Pancreas (tissue), 10 donors: ENCODE data around the gene UFD1. TPM values are rescaled to one million over a fixed set of nuclear protein-coding genes. Genes with fewer than 3 reads are reported as not detected.

Experiments
- ATAC-seq, 4 donors: fragments of 200-7000 bp; cut with Tn5 transposase; one replicate each; pipeline versions ENCODE4 v1.8.0 to v1.9.1; 2020; ENCODE audit warnings: mild to moderate bottlenecking in 4 of 4, moderate library complexity in 4 of 4
- DNase-seq, 6 donors: peaks; one replicate each; pipeline ENCODE4 v3.0.0-alpha.2; 2020
- FAIRE-seq: peaks from 2 replicates; lab custom pipeline; 2012; peaks lifted over from hg19 to GRCh38; lab: Jason Lieb, UNC
- H3K27ac ChIP-seq, 4 donors: fragments of 200-600 bp; sonication (generic); 1 replicate in 3 of 4; 2 replicates in 1 of 4; pipeline versions ENCODE4 v1.5.0 to v1.8.0; 2020
- H3K27me3 ChIP-seq, 4 donors: fragments of 200-600 bp; one replicate each; pipeline ENCODE4 v1.8.0; 2021
- H3K36me3 ChIP-seq, 3 donors: fragments of 200-600 bp; sonication (generic) in 1 of 3; one replicate each; pipeline versions ENCODE4 v1.5.0 to v1.8.0; 2020 to 2021
- H3K4me1 ChIP-seq, 3 donors: fragments of 200-600 bp; one replicate each; pipeline ENCODE4 v1.8.0; 2021
- H3K4me3 ChIP-seq, 4 donors: fragments of 200-600 bp; sonication (generic) in 2 of 4; one replicate each; pipeline versions ENCODE4 v1.5.0 to v1.8.0; 2020 to 2021
- H3K9me3 ChIP-seq, 4 donors: fragments of 200-600 bp; one replicate each; pipeline ENCODE4 v1.8.0; 2021
- WGBS, 2 donors: extraction: QIAGEN DNeasy Blood & Tissue Kit; methylation state at CpG; one replicate each; pipeline ENCODE4 v1.1.7; 2013; 5-methylcytosine and 5-hydroxymethylcytosine counted together
- intact Hi-C, 3 donors: fragments of 100-400 bp; cut with DNase I; formaldehyde crosslinking; loops; one replicate each; pipeline versions ENCODE4 v1.11.1 to v1.14.2; 2022
- polyA plus RNA-seq, 2 donors: library from polyadenylated mRNA; stranded (reverse); fragments of 200-250 nt; gene quantifications; one replicate each; pipeline ENCODE4 v1.2.3, GENCODE V29; 2013
- total RNA-seq, 6 donors: library from RNA; stranded (reverse); fragmentation: NEBNext Ultra II Directional in 4 of 6; extraction: Animal tissue kit (Norgen Biotek cat#: 25700) in 4 of 6; gene quantifications; one replicate each; pipeline versions ENCODE4 v1.2.1 to v1.2.4, GENCODE V29; 2021 to 2023
- TF ChIP-seq, protein P1 (sequence below), 4 donors: fragments of 200-600 bp; sonication (generic) in 3 of 4; IDR thresholded peaks; one replicate each; pipeline versions ENCODE4 v1.5.0 to v1.8.0; 2021; ENCODE audit warnings: antibody characterized with exemption in 4 of 4
- donor health status: healthy with polysubstance abuse.
- donor health status: DM: no; HTN: no; CAD: no; lungs with moderate emphysema.
- donor health status: DM: no; HTN: no; CAD: no.
- donor health status: control.
- donor health status: control.
- donor health status: Bipolar disorder and iron deficiency.
- donor health status: DM: yes; HTN: yes; CAD: no.
- donor health status: DM: no; HTN: no; CAD: no.
- donor health status: DM: no; HTN: no; CAD: no.
- donor health status: DM: yes; HTN: yes; CAD: no.

Gene UFD1
- total and polyA plus RNA-seq, 8 donors = 14.2 to 37.9 (median 23.5) TPM

DNA sequence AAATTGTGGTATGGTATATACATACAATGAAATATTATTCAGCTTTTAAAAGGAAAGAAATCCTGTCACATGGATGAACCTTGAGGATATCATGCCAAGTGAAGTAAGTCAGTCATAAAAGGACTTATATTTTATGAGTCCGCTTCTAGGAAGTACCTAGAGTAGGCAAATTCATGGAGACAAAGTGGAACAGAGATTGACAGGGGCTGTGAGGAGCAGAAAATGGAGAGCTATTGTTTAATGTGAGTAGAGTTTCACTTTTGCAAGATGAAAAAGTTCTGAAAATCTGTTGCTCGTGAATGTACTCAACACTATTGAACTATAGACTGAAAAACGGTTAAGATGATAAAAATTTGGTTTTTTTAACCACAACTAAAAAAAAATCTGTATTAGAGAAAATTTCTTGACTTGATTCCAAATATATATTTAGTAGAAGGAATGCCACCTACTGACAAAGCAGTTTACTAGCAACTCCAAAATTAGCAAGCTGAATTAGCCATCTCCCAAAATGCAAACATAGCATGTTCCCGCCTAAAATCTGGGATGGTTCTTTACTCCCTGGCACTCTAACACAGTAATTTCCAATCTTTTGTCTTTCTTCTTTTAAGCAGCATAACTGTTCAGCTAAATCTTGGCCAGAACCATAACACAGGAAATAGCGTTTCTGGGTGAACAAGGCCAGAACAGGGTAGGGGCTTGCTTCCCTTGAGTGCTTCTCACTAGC is 1.5 kb downstream of the UFD1 start:
- Histone ChIP-seq H3K4me1 (peaks cover 4 to 17% (median 12%) of the 10 kb centered on the region in 3 donors), H3K27ac (no peak overlapping the region), H3K9me3 (no peaks in the 10 kb centered on the region), H3K27me3 (no peaks in the 10 kb centered on the region), H3K36me3 (peaks cover 0 to 6% (median 0%) of the 10 kb centered on the region in 3 donors), H3K4me3 (peak overlapping the region in 3 of 4 donors; percentile 72 to 93 (median 92))
- ATAC-seq (no peak), DNase-seq (no peak), FAIRE-seq (no peak)
- WGBS, 2 donors = 17 to 27% methylated on average over 5 of the region's 5 CpGs
- intact Hi-C loops = no loop called here
- TF ChIP-seq, protein P1, sequence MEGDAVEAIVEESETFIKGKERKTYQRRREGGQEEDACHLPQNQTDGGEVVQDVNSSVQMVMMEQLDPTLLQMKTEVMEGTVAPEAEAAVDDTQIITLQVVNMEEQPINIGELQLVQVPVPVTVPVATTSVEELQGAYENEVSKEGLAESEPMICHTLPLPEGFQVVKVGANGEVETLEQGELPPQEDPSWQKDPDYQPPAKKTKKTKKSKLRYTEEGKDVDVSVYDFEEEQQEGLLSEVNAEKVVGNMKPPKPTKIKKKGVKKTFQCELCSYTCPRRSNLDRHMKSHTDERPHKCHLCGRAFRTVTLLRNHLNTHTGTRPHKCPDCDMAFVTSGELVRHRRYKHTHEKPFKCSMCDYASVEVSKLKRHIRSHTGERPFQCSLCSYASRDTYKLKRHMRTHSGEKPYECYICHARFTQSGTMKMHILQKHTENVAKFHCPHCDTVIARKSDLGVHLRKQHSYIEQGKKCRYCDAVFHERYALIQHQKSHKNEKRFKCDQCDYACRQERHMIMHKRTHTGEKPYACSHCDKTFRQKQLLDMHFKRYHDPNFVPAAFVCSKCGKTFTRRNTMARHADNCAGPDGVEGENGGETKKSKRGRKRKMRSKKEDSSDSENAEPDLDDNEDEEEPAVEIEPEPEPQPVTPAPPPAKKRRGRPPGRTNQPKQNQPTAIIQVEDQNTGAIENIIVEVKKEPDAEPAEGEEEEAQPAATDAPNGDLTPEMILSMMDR (IDR thresholded peaks at IDR 0.05) = no peak

DNA sequence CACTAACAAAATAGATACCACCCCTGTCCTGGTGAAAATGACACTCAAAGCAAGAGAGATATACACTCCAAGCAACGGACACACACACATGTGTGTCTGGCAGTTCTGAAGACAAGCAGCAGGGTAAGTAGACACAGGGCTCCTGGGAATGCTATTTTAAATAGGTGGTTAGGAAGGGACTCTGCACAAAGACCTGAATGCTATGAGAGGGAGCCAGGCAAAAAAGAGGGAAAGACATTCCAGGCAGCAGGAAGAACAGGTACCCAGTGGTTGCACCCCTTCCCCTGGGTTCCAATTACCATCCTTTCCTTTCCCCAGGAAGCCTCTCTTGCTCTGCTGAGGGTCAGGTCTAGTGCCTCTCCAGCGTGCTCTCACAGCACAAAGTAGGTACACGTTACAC is 3.0 kb downstream of the UFD1 start:
- Histone ChIP-seq H3K27ac (no peak overlapping the region), H3K9me3 (no peaks in the 10 kb centered on the region), H3K36me3 (peaks cover 0 to 18% (median 5%) of the 10 kb centered on the region in 3 donors), H3K4me3 (no peak overlapping the region), H3K4me1 (peaks cover 4 to 17% (median 12%) of the 10 kb centered on the region in 3 donors), H3K27me3 (no peaks in the 10 kb centered on the region)
- no peak for ATAC-seq
- 66 to 70% methylated on average over 3 of the region's 3 CpGs for WGBS, 2 donors
- no peak for DNase-seq
- FAIRE-seq = no peak
- TF ChIP-seq, protein P1 (IDR thresholded peaks at IDR 0.05) = no peak
- intact Hi-C loops = no loop called here

- FAIRE-seq = no peak
- WGBS, 2 donors = 72 to 86% methylated on average over 3 of the region's 3 CpGs
- H3K27ac ChIP-seq = no peak overlapping the region
- TF ChIP-seq, protein P1 (IDR thresholded peaks at IDR 0.05) = no peak
- peaks cover 4 to 38% (median 21%) of the 10 kb centered on the region in 3 donors for H3K36me3 ChIP-seq
- peaks cover 0 to 12% (median 7%) of the 10 kb centered on the region in 3 donors for H3K4me1 ChIP-seq
- H3K9me3 ChIP-seq = no peaks in the 10 kb centered on the region
- intact Hi-C loops = no loop called here
- no peak for DNase-seq
- no peak overlapping the region for H3K4me3 ChIP-seq
- H3K27me3 ChIP-seq = no peaks in the 10 kb centered on the region
- no peak for ATAC-seq
Measured at GRCh38 chr22:19473578-19473977, 5.4 kb downstream of the UFD1 start.

DNA sequence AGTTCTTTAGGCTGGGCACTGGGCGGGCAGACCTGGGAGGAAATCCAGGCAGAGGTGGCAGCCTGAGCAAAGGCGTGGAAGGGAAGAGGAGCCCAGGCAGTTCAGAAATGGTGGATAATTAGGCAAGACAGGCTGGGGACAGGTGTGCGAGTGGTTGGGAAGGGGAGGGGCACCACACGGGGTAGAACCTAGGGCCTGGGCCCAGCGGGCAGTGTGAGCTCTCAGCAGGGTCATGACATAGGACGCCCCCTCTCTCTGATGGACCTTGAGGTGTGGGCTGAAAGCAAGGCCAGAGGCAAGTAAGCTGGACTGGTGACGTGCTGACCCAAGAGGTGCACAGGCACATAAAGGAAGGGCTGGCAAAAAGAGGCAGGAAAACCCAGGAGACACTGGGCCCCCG is 6.8 kb downstream of the UFD1 start:
- WGBS, 2 donors = 84 to 89% methylated on average over 8 of the region's 8 CpGs
- DNase-seq (no peak), ATAC-seq (no peak), FAIRE-seq (no peak)
- Histone ChIP-seq H3K36me3 (peaks cover 4 to 49% (median 30%) of the 10 kb centered on the region in 3 donors), H3K4me3 (no peak overlapping the region), H3K4me1 (peaks cover 0 to 3% (median under 1%) of the 10 kb centered on the region in 3 donors), H3K27me3 (no peaks in the 10 kb centered on the region), H3K9me3 (no peaks in the 10 kb centered on the region), H3K27ac (no peak overlapping the region)
- intact Hi-C loops = no loop called here
- TF ChIP-seq, protein P1 (IDR thresholded peaks at IDR 0.05) = no peak

DNA sequence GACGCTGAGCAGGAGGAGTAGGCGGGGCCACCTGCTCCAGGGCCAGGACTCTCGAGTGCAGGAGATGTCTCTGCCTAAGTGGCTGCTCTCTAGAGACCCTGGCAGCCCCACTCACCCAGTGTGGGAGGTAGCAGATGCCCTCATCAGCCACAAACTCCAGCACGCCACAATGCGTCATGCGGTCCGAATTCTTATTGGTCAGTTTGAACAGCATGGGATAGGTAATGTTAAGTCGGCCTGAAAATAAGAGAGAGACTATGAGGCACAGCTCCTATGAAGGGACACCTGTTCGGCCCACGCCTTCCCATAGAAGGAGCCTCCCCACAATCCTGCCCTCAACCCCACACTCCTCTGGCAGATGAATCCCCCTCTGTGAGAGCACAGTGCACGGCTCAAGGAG is 7.4 kb downstream of the UFD1 start:
- Histone ChIP-seq H3K4me1 (no peaks in the 10 kb centered on the region), H3K27ac (no peak overlapping the region), H3K9me3 (no peaks in the 10 kb centered on the region), H3K4me3 (no peak overlapping the region), H3K27me3 (no peaks in the 10 kb centered on the region), H3K36me3 (peaks cover 4 to 56% (median 36%) of the 10 kb centered on the region in 3 donors)
- no peak for FAIRE-seq
- TF ChIP-seq, protein P1 (IDR thresholded peaks at IDR 0.05) = no peak
- no peak for ATAC-seq
- intact Hi-C loops = no loop called here
- WGBS, 2 donors = 87 to 92% methylated on average over 11 of the region's 11 CpGs
- DNase-seq = no peak
